NCI-H1105 (cell line): ENCODE measurements around the gene ZFP90.

Source experiments
- DNase-seq: peaks from one replicate; lab custom pipeline; 2025; lab: John Stamatoyannopoulos, UW

ZFP90 gene

GRCh38 chr16:68590201-68590994 lies 51.3 kb downstream of the ZFP90 start:
- DNase-seq: peak; percentile 24

- no peak for DNase-seq
These were observed 53.6 kb downstream of the ZFP90 start for GRCh38 chr16:68592466-68593337.

GRCh38 chr16:68596266-68596665 lies 57.2 kb downstream of the ZFP90 start:
- DNase-seq: no peak

GRCh38 chr16:68599586-68599985 lies 60.5 kb downstream of the ZFP90 start:
- no peak for DNase-seq

GRCh38 chr16:68605746-68606145 lies 66.7 kb downstream of the ZFP90 start:
- no peak for DNase-seq

GRCh38 chr16:68607443-68607842 lies 68.4 kb downstream of the ZFP90 start:
- DNase-seq: no peak

GRCh38 chr16:68608330-68608729 lies 69.2 kb downstream of the ZFP90 start:
- DNase-seq: no peak

GRCh38 chr16:68612996-68613395 lies 73.9 kb downstream of the ZFP90 start:
- DNase-seq: no peak

- no peak for DNase-seq
These were observed 78.6 kb downstream of the ZFP90 start for GRCh38 chr16:68617734-68618133.
